D721Med (cell line): ENCODE measurements around the gene PWWP2A.

Source experiments
- DNase-seq: peaks from one replicate; pipeline ENCODE4 v3.0.0; 2011; ENCODE audit warnings: low spot score; ENCODE audit not compliant: insufficient read length
- FAIRE-seq: peaks from 2 replicates; lab custom pipeline; 2011; peaks lifted over from hg19 to GRCh38; lab: Jason Lieb, UNC
- CTCF ChIP-seq: IDR thresholded peaks from 2 replicates; pipeline ENCODE4 v1.5.1; 2012; ENCODE audit warnings: mild to moderate bottlenecking, control low read depth; ENCODE audit not compliant: insufficient read depth; ENCODE audit errors: missing control alignments

Gene PWWP2A

GRCh38 chr5:160044391-160044804 is 74.9 kb downstream of the PWWP2A start:
- FAIRE-seq (no peak), DNase-seq (no peak)
- TF ChIP-seq CTCF: no peak

GRCh38 chr5:160042671-160043070 is 76.6 kb downstream of the PWWP2A start:
- no peak for TF ChIP-seq CTCF
- DNase-seq: no peak
- FAIRE-seq: peak; percentile 16
